Endodermal cell (in vitro differentiated cells): Measurements from ENCODE around the gene LARP4. TPM values are rescaled to one million over a fixed set of nuclear protein-coding genes. Genes with fewer than 3 reads are reported as not detected.
"Not testable (repeated sequence)": the region's sequence is repeated elsewhere in the genome, so short reads cannot be mapped to it uniquely, and the experiment has no call there.

ENCODE experiments used
- DNase-seq: peaks from one replicate; pipeline ENCODE4 v3.0.0-alpha.2; 2017
- H3K27ac ChIP-seq: 2 replicates; pipeline ENCODE4 v1.5.1; 2013; ENCODE audit warnings: mild to moderate bottlenecking, low read depth, low read length, moderate library complexity
- H3K27me3 ChIP-seq: 2 replicates; pipeline ENCODE4 v1.6.1; 2013; ENCODE audit warnings: mild to moderate bottlenecking, low read length, moderate library complexity; ENCODE audit not compliant: insufficient read depth, control insufficient read depth, poor library complexity, severe bottlenecking
- H3K36me3 ChIP-seq: 2 replicates; pipeline ENCODE4 v1.7.0; 2013; ENCODE audit warnings: mild to moderate bottlenecking, low read length, moderate library complexity; ENCODE audit not compliant: control insufficient read depth, insufficient read depth
- H3K4me1 ChIP-seq: one replicate; pipeline ENCODE4 v1.7.0; 2013; ENCODE audit warnings: low read length; ENCODE audit not compliant: control insufficient read depth, insufficient read depth
- H3K4me3 ChIP-seq: 2 replicates; pipeline ENCODE4 v1.5.1; 2013; ENCODE audit warnings: mild to moderate bottlenecking, low read length, moderate library complexity
- H3K9ac ChIP-seq: 2 replicates; pipeline ENCODE4 v1.6.1; 2013; ENCODE audit warnings: mild to moderate bottlenecking, low read length, moderate library complexity; ENCODE audit not compliant: poor library complexity, severe bottlenecking; ENCODE audit errors: extremely low read depth
- H3K9me3 ChIP-seq: 2 replicates; pipeline ENCODE4 v1.6.1; 2013; ENCODE audit warnings: mild to moderate bottlenecking, low read length, moderate library complexity; ENCODE audit not compliant: control insufficient read depth
- H3K27ac Mint-ChIP-seq: 2 replicates; pipeline ENCODE4 v1.8.0; 2020; ENCODE audit warnings: mixed read lengths
- H3K27me3 Mint-ChIP-seq: 2 replicates; pipeline ENCODE4 v1.8.0; 2021; ENCODE audit warnings: mild to moderate bottlenecking, mixed read lengths; ENCODE audit not compliant: insufficient read depth
- H3K36me3 Mint-ChIP-seq: 2 replicates; pipeline ENCODE4 v1.8.0; 2020; ENCODE audit warnings: low read depth, mixed read lengths
- H3K4me1 Mint-ChIP-seq: 2 replicates; pipeline ENCODE4 v1.8.0; 2020; ENCODE audit warnings: mixed read lengths
- H3K4me3 Mint-ChIP-seq: 2 replicates; pipeline ENCODE4 v1.8.0; 2020; ENCODE audit warnings: mild to moderate bottlenecking, moderate library complexity, mixed read lengths
- H3K9me3 Mint-ChIP-seq: 2 replicates; pipeline ENCODE4 v1.8.0; 2020; ENCODE audit warnings: mild to moderate bottlenecking, mixed read lengths
- WGBS, 2 experiments: methylation state at CpG; one replicate each; pipeline versions ENCODE4 v1.1.5 to v1.1.7; 2013; ENCODE audit warnings: missing lambda C conversion rate in 2 of 2, mixed read lengths in 1 of 2; ENCODE audit not compliant: insufficient coverage in 1 of 2, insufficient read length in 1 of 2; 5-methylcytosine and 5-hydroxymethylcytosine counted together
- total RNA-seq, 2 donors: library from RNA; stranded (reverse); fragmentation: NEBNext Ultra II Directional in 1 of 2; extraction: Animal tissue kit (Norgen Biotek cat#: 25700) in 1 of 2; gene quantifications; 2 replicates in 1 of 2; 3 replicates in 1 of 2; pipeline ENCODE4 v1.2.1, GENCODE V29; 2021
- TF ChIP-seq, protein P1 (sequence below): fragments of 200-600 bp; sonication (generic); conservative IDR thresholded peaks from 2 replicates; pipeline ENCODE4 v1.5.0; 2021; ENCODE audit warnings: antibody characterized with exemption, mild to moderate bottlenecking

Gene LARP4
- total RNA-seq, 2 donors from 2014 or later: 91.7 to 106 TPM

DNA sequence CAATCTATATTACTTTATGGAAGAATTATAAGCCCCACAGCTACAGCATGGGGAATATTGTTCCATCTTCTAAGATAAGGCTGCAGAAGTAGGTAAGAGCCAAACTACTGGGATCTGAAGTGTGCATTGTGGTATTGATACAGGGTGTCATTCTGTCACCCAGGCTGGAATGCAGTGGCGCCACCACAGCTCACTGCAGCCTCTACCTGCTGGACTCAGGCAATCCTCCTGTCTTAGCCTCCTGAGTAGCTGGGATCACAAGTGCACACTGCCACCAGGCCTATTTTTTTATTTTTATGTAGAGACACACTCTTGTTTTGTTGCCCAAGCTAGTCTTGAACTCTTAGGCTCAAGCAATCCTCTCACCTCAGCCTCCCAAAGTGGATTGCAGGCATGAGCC lies 82.8 kb downstream of the LARP4 start:
- H3K4me1 Mint-ChIP-seq: no peaks in the 10 kb centered on the region
- H3K9ac ChIP-seq: no peak overlapping the region
- H3K9me3 Mint-ChIP-seq: peaks cover 2% of the 10 kb centered on the region
- H3K36me3 ChIP-seq: peaks cover 6% of the 10 kb centered on the region
- H3K4me1 ChIP-seq: no peaks in the 10 kb centered on the region
- H3K27ac Mint-ChIP-seq: no peak overlapping the region
- H3K27ac ChIP-seq: no peak overlapping the region
- no peaks in the 10 kb centered on the region for H3K27me3 ChIP-seq
- TF ChIP-seq, protein P1, sequence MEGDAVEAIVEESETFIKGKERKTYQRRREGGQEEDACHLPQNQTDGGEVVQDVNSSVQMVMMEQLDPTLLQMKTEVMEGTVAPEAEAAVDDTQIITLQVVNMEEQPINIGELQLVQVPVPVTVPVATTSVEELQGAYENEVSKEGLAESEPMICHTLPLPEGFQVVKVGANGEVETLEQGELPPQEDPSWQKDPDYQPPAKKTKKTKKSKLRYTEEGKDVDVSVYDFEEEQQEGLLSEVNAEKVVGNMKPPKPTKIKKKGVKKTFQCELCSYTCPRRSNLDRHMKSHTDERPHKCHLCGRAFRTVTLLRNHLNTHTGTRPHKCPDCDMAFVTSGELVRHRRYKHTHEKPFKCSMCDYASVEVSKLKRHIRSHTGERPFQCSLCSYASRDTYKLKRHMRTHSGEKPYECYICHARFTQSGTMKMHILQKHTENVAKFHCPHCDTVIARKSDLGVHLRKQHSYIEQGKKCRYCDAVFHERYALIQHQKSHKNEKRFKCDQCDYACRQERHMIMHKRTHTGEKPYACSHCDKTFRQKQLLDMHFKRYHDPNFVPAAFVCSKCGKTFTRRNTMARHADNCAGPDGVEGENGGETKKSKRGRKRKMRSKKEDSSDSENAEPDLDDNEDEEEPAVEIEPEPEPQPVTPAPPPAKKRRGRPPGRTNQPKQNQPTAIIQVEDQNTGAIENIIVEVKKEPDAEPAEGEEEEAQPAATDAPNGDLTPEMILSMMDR: no peak
- H3K9me3 ChIP-seq: no peaks in the 10 kb centered on the region
- no peak overlapping the region for H3K4me3 Mint-ChIP-seq
- peaks cover 2% of the 10 kb centered on the region for H3K36me3 Mint-ChIP-seq
- H3K4me3 ChIP-seq: no peak overlapping the region
- H3K27me3 Mint-ChIP-seq: no peaks in the 10 kb centered on the region
- 96 to 100% methylated on average over 1 of the region's 1 CpG for WGBS, 2 experiments
- DNase-seq: no peak

DNA sequence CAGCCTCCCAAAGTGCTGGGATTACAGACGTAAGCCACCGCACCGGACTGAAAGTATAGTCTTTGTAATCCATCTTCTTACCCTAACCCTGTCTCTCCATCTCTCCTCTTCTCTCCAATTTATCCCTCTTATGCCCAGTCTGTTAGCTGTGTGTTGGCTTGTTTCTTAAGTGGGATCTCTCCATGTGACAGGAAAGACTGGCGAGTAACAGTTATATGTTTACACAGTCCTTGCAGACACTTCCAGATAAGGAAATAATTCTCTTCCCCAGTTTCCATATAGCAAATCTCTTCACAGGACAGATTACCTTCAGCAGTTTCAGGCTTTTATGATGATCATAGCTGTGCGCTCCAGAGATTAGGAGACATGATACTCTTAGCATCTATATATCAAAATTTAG lies 88.1 kb downstream of the LARP4 start:
- Mint-ChIP-seq H3K27ac (no peak overlapping the region), H3K36me3 (no peaks in the 10 kb centered on the region), H3K27me3 (no peaks in the 10 kb centered on the region), H3K9me3 (peaks cover 49% of the 10 kb centered on the region), H3K4me1 (no peaks in the 10 kb centered on the region), H3K4me3 (no peak overlapping the region)
- DNase-seq: no peak
- H3K9me3 ChIP-seq: peaks cover 21% of the 10 kb centered on the region
- H3K4me3 ChIP-seq: no peak overlapping the region
- WGBS, 2 experiments: 92 to 93% methylated on average over 2 to 5 of the region's 5 CpGs
- no peaks in the 10 kb centered on the region for H3K36me3 ChIP-seq
- H3K27ac ChIP-seq: no peak overlapping the region
- H3K9ac ChIP-seq: no peak overlapping the region
- H3K4me1 ChIP-seq: no peaks in the 10 kb centered on the region
- H3K27me3 ChIP-seq: no peaks in the 10 kb centered on the region
- TF ChIP-seq, protein P1: no peak

DNA sequence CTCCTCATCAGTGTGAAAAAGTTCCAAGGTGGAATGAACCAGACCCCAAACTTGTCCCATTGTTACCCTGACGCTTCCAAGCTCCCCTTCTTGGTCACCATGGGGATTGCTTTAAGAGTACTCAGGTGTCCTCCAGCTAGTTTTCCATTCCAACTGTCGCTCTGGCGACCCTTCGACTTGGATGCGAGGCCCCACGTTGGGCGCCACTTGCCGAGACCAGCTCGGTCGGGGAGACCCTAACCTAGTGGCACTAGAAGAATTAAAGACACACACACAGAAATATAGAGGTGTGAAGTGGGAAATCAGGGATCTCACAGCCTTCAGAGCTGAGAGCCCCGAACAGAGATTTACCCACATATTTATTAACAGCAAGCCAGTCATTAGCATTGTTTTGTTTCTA lies 97.4 kb downstream of the LARP4 start:
- H3K27me3 Mint-ChIP-seq, H3K4me1 ChIP-seq, H3K27ac ChIP-seq, H3K4me1 Mint-ChIP-seq, H3K4me3 ChIP-seq, H3K9ac ChIP-seq, H3K36me3 ChIP-seq, H3K27me3 ChIP-seq, H3K27ac Mint-ChIP-seq, DNase-seq, H3K4me3 Mint-ChIP-seq: not testable (repeated sequence)
- WGBS, 2 experiments: 71 to 92% methylated on average over 1 to 8 of the region's 11 CpGs
- Mint-ChIP-seq H3K36me3 (peaks cover 13% of the 10 kb centered on the region), H3K9me3 (peaks cover 76% of the 10 kb centered on the region)
- H3K9me3 ChIP-seq: peaks cover 55% of the 10 kb centered on the region
